ENCODE measurements around the gene WDHD1.
"Not testable (repeated sequence)": the region's sequence is repeated elsewhere in the genome, so short reads cannot be mapped to it uniquely, and the experiment has no call there.

WDHD1 gene

GRCh38 chr14:55026793-55027561, at the start of gene WDHD1, which contains the start of gene SOCS4:
WDHD1 (minus strand) TSS chr14:55027099; CDS start chr14:55026787, 312 bp downstream.
SOCS4 (plus strand) TSS chr14:55027236; CDS start chr14:55043042, 15,806 bp downstream.
- DNase-seq (ENCODE audit: low read depth in 2 of 2, low spot score in 1 of 2), result peak; percentile 88 to 92

GRCh38 chr14:55075628-55076175, 48.8 kb upstream of the WDHD1 start:
- no peak for DNase-seq (ENCODE audit: low read depth in 2 of 2, low spot score in 1 of 2)

DNA sequence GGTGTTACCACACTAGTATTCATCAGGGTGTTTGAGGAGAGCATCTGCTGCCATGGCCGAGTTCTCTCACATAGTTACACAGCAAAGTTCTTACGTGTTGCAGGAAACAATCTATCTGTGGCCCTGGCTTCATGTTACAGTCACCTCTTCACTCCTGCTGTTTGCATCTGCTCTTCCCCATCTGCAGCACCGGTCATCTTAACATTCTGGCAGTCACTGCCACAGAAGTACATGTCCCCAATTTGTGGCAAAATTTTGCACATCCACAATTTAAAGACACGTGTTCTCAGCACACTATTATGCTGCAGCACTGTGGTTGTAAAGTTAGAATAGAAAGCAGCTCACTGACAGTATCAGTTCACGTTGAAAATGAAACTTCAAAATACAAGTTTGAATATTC, 47.8 kb upstream of the WDHD1 start:
- DNase-seq (ENCODE audit: low read depth in 2 of 2, low spot score in 1 of 2), result no peak

DNA sequence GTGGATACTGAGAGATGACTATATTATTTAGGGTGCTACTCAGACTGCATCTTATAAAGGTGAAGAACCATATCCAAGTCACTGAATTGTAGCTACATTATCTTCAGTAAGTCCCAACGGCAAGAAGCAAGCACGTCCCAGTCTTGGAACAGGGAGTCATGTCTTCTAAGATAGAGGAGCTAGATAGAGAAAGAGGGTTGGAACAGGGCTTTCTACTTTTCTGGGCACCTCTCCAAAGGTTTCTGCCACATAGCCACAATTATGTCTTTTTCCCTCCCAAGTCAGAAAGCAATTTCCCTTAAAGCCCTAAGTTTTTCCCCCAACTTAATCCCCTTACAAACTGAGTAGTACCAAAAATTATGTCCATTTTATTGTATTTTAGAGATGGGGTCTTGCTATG, 47.0 kb upstream of the WDHD1 start:
- DNase-seq (ENCODE audit: low read depth in 2 of 2, low spot score in 1 of 2), result no peak

DNA sequence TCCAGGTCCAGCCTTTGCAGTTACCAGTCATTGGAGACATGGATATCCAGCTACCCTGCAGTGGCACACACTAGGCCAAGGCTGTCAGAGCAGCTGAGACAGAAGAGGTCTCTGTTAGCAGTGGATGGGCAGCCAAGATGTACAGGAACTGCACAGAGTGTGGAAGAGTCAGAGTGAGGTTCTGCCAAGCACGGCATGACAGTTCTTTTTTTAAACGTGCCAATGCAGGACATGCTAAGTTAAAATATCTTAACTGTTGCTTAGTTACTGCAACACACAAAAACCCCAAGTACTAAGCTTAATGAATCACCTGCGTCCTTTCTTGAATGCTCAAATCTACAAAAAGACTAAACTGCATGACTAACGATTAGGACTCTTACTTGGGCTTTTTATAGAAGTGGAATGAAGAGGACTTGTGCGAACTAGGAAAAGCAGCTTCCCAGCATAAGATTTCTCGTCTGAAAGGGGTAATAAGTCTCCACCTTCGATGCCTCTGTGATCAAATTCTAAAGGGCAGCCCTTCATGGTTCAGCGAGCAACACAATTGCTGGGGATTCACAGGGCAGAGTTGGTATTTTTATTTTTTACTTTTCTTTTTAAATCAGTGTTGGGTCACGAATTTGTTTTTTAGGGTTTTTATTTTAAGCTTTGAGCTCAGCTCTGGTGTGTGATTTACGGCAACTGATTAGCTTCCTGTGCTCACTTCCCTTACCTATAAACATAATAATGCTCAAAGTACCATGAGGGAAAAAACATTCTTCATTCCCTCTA, 45.2 kb upstream of the WDHD1 start:
- no peak for DNase-seq (ENCODE audit: low read depth in 2 of 2, low spot score in 1 of 2)

DNA sequence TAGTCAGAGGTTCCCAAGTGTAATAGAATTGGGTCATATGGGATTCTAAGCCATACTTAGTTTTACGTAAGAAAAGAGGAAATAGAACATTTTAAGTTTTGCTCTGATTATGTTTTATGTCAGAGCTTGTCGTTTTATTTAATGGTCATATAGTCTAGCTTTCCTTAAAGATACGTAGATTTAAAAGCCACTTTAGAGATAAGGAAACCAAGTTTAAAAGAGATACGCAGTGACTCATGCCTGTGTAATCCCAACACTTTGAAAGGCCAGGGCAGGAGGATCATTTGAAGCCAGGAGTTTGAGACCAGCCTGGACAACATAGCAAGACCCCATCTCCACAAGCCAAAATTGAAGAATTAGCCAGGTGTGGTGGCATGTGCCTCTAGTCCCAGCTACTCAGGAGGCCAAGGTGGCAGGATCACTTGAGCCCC, 44.1 kb upstream of the WDHD1 start:
- DNase-seq (ENCODE audit: low read depth in 2 of 2, low spot score in 1 of 2), result no peak

DNA sequence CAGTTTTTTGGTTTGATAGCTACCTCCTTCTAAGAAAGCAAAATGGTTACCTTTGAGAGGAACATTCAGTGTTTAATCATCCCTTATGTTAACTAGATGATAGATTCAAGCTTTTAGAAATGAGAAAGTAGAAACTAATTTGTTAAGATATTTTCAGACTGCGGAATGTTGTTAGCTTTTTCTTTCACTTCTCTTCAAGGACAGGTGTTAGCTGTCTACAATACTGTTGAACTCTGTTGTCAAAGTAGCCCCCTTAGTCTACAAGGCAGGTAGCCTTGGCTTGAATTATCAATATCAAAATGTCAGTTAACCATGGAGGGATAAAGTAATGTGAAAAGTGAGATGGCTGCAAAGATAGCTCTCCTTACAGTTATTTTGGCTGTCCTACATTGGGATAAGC, 39.3 kb upstream of the WDHD1 start:
- DNase-seq (ENCODE audit: low read depth in 2 of 2, low spot score in 1 of 2), result no peak

DNA sequence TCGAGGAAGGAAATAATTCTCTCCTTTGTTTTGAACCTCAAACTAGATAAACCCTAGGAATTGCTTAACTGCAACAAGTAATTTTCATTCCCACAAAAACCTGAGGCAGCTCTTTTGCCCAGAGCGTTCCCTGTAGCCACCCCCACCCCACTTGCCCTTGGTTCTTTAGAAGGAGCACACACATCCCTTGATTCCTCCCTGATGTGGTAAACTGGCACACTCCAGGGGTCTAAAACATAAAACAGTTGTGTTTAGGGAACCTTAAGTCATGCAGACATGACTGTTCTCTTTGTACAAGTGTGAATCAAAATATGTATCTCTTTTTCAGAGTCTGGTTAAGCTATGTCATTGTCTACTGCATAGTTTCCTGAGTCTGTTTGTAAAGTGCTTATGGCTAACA, 38.5 kb upstream of the WDHD1 start:
- DNase-seq (ENCODE audit: low read depth in 2 of 2, low spot score in 1 of 2), result no peak

DNA sequence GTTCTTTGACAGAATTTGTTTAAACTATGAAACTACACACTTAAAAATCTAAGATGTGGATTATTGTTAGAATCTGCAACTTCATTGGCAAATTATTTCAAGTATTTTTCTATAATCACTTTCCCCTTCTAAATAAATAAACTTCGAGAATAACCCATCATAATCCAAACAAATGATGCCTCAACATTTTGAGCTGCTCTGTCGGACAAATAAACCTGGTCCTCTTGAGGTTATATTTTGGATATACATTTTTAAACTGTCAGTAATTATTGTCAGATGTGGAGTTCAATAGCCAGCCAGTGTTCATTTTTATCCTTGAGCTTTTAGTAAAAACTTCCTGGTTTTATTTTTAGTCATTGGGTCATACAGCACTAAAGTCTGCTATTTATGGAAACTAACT, 38.0 kb upstream of the WDHD1 start:
- DNase-seq (ENCODE audit: low read depth in 2 of 2, low spot score in 1 of 2), result not testable (repeated sequence)

DNA sequence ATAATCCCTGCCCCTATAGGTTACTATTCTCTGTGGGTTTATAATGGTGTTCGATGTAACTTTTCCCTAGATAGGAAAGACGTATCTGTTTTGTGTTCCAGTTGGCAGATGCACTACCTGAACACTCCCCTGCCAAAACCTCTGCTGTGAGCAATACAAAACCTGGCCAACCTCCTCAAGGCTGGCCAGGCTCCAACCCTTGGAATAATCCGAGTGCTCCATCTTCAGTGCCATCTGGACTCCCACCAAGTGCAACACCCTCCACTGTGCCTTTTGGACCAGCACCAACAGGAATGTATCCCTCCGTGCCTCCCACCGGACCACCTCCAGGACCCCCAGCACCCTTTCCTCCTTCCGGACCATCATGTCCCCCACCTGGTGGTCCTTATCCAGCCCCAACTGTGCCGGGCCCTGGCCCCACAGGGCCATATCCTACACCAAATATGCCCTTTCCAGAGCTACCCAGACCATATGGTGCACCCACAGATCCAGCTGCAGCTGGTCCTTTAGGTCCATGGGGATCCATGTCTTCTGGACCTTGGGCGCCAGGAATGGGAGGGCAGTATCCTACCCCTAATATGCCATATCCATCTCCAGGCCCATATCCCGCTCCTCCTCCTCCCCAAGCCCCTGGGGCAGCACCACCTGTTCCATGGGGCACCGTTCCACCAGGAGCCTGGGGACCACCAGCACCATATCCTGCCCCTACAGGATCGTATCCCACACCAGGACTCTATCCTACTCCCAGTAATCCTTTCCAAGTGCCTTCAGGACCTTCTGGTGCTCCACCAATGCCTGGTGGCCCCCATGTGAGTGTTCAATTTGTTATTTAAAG, 35.8 kb upstream of the WDHD1 start:
- DNase-seq (ENCODE audit: low read depth in 2 of 2, low spot score in 1 of 2), result no peak

DNA sequence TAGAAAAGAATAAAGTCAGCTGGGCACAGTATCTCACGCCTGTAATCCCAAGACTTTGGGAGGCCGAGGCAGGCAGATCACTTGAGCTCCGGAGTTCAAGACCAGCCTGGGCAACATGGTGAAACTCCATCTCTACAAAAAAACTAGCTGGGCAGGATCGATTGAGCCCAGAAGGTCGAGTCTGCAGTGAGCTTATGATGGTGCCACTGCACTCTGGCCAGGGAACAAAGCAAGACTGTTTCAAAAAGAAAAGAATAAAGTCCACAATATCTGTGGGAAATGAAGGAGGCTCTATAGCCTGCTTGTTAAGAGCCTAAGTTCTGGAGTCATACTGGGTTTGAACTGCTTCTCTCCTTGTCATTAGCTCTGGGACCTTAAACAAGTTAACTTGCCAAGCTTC, 32.4 kb upstream of the WDHD1 start:
- no peak for DNase-seq (ENCODE audit: low read depth in 2 of 2, low spot score in 1 of 2)

DNA sequence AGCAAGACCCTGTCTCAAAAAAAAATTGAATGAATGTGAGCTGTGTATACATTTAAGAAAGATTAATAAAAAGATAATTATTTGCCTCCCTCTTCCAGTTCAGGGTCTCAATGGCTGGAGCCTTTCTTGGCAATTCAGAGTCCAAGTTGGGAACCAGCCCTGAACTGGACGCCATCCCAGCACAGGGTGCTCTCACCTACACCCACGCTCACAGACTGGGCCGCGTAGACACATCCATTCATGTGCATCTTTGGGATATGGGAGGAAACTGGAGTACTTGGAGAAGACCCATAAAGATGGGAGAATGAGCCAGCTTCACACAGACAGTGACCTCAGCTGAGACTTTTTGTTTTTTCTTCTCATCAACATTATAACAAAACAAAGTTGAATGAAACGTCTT, 31.0 kb upstream of the WDHD1 start:
- no peak for DNase-seq (ENCODE audit: low read depth in 2 of 2, low spot score in 1 of 2)

DNA sequence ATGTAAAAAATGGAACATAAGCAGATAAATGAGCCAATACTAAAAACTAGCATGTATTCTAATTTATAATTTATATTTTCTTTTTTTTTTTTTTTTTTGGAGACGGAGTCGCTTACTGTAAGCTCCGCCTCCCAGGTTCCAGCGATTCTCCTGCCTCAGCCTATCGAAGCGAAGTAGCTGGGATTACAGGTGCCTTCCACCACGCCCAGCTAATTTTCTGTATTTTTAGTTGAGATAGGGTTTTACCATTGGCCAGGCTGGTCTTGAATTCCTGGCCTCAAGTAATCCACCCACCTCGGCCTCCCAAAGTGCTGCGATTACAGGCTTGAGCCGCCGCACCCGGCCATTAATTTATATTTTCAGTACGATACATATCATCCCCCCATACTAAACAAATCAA, 27.2 kb upstream of the WDHD1 start:
- DNase-seq (ENCODE audit: low read depth in 2 of 2, low spot score in 1 of 2), result no peak

DNA sequence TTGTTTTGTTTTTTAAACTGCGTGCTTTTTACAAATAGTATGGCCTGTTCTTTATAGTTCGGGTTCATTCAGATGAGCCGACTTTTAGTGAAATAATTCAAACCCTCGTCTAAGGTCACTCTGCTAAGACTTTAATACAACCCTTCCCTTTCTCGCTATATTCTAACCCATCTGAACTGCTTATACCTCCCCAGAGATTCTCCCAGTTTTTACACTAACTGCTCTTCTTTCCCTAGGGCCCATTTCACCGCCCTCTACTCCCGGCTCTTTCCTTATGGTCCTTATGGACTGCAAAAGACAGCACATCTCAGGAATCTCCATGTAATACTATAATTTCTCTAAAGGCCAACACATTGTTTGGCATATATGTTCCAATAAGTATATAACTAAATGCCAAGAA, 26.6 kb upstream of the WDHD1 start:
- DNase-seq (ENCODE audit: low read depth in 2 of 2, low spot score in 1 of 2), result no peak

- DNase-seq (ENCODE audit: low read depth in 2 of 2, low spot score in 1 of 2), result no peak
Measured at GRCh38 chr14:55053018-55053417, 26.1 kb upstream of the WDHD1 start.

GRCh38 chr14:55052269-55052930, 25.5 kb upstream of the WDHD1 start:
- no peak for DNase-seq (ENCODE audit: low read depth in 2 of 2, low spot score in 1 of 2)

GRCh38 chr14:55051423-55052268, 24.7 kb upstream of the WDHD1 start, which contains the start of gene MAPK1IP1L:
MAPK1IP1L (plus strand) TSS chr14:55051647; CDS start chr14:55061684, 10,037 bp downstream.
- peak; percentile 71 to 80 for DNase-seq (ENCODE audit: low read depth in 2 of 2, low spot score in 1 of 2)

- DNase-seq (ENCODE audit: low read depth in 2 of 2, low spot score in 1 of 2), result no peak
Measured at GRCh38 chr14:55051165-55051422, 24.2 kb upstream of the WDHD1 start.

DNA sequence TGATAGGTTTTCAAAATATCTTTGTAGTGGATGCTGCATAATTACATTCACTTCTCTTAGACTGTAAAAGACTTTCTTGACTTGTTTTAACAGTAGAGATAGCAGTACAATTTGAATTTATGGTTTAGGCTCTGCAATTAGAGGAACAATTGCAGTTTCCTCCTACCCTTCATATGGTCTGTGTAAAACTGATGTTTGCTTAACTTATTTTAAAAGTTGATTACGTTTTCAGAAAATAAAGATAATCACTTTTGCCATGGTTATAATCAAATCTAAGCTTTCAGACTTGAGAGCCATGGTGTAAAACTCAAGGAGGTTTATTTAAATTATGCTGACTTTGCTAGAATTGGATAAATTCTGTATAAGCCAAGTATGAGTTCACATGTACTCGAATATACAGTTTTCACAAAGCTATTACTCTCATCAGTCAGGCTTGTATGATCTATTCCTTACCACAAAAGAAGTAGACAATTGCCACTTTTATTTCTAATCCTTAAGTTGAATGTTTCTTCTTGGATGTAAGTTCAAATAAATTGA, 22.1 kb upstream of the WDHD1 start:
- DNase-seq (ENCODE audit: low read depth in 2 of 2, low spot score in 1 of 2), result no peak

Measured in stimulated activated CD8-positive, alpha-beta memory T cell treated with anti-CD3 and anti-CD28 coated beads, Interleukin-4, amount 100 ng/mL, for 1 hour (primary cell).